Measurements from ENCODE around the gene NOD2.

Gene NOD2

GRCh38 chr16:50694206-50694605, 800 bp downstream of the NOD2 start:
- DNase-seq (ENCODE audit: low read depth) = no peak

GRCh38 chr16:50695017-50696000, 1.9 kb downstream of the NOD2 start:
- DNase-seq (ENCODE audit: low read depth) = no peak

DNA sequence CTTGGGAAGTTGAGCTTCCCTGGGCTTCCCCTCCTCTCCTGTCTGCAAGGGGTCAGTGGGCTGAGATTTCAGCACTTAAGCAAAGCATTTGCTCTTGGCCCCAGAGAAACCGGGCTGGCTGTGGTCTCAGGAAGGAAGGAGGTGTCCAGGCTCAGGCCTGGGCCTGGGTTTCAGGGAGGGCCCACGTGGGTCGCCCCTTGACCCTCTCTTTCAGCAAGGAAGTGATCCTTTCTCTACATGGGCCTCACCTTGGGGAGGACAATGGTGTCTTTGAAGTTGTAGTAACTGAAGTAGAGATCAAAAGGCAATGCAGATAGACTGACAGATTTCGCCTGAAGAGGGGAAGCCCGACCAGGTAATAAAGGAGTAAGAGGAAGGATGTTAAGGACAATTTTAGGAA, 2.7 kb downstream of the NOD2 start:
- no peak for DNase-seq (ENCODE audit: low read depth)

GRCh38 chr16:50696575-50697420, 3.4 kb downstream of the NOD2 start:
- no peak for DNase-seq (ENCODE audit: low read depth)

- DNase-seq (ENCODE audit: low read depth) = no peak
Measured at GRCh38 chr16:50697421-50697715, 4.0 kb downstream of the NOD2 start.

GRCh38 chr16:50697881-50698767, 4.7 kb downstream of the NOD2 start:
- no peak for DNase-seq (ENCODE audit: low read depth)

DNA sequence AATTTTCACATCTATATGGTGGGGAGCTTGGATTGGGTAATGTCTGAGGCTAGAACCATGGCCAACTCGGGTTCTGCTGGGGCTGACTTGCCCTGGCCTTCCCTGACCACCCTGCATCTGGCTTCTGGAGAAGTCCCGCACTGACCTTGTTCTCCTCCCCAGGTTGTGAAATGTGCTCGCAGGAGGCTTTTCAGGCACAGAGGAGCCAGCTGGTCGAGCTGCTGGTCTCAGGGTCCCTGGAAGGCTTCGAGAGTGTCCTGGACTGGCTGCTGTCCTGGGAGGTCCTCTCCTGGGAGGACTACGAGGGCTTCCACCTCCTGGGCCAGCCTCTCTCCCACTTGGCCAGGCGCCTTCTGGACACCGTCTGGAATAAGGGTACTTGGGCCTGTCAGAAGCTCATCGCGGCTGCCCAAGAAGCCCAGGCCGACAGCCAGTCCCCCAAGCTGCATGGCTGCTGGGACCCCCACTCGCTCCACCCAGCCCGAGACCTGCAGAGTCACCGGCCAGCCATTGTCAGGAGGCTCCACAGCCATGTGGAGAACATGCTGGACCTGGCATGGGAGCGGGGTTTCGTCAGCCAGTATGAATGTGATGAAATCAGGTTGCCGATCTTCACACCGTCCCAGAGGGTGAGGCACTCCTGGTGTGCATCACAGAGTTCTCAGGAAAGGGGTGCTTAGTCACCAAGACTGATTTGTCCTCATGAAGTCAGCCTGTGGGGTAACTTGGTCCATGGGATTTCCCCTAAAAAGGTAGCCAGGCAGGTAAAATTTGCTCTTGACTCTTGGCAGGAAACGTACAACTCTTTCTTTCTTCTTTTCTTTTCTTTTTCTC, 6.1 kb downstream of the NOD2 start:
- DNase-seq (ENCODE audit: low read depth) = no peak

- DNase-seq (ENCODE audit: low read depth) = no peak
Measured at GRCh38 chr16:50702725-50703124, 9.3 kb downstream of the NOD2 start.

GRCh38 chr16:50704245-50704644, 10.8 kb downstream of the NOD2 start:
- DNase-seq (ENCODE audit: low read depth) = no peak

GRCh38 chr16:50705436-50706110, 12.2 kb downstream of the NOD2 start:
- no peak for DNase-seq (ENCODE audit: low read depth)

- no peak for DNase-seq (ENCODE audit: low read depth)
Measured at GRCh38 chr16:50706250-50706649, 12.8 kb downstream of the NOD2 start.

DNA sequence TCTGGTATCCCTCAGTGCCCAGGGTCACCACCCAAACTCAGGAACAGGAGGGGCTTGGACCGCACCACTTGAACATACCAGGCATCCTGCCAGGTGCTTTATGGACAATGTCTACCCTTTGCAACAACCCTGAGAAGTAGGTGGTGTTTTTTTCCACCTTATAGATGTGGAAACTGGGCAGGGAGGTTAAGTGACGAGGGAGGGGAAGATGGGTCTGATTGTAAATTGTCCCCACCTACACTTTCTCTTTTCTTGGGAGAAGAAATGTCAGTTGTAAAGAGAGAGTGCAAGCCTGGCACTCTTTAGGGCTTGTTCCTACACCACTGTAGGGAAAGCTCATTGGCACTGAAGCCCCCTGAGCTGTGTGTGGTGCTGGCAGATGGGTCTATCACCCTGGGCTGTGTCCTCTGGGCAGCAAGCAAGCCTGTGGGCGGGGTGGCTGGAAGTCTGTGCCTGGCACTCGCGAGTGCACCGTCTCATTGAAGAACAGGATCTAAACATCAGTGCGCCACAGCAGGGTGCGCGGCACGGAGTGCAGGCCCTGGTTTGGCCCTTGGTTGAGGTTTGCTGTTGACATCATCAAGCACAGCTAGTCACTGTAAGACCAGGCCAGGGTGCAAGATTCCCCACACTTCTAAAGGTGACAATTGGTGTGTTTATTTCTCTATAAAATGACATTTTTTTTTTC, 15.1 kb downstream of the NOD2 start:
- no peak for DNase-seq (ENCODE audit: low read depth)

DNA sequence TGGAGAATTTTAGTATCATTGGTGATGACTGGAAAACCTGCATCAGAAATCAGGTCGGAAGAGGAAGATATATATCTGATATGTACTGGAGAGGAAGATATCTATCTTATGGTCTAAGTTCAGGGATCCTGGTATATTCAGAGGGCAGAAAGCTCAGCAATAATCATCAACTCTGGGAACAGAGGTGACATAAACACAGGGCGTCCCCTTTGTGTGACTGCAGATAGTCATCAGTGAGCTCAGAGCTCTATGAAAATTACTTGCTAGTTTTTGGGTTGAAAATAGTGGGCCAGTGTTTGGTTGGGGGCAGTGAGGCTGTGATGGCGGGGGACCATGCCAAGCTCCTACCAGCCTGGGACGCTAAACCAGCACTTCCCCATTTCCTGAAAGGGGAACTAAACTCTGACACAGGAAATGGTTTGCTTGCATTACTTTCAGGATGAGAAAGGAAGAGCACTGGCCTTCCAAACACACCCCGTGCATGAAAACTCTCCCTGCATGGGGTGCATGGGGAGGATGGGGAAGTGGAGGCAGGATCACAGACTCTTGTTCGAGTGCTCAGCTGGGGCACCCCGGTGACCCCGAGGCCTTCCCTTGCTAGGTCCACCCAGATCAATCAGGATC, 15.8 kb downstream of the NOD2 start:
- DNase-seq (ENCODE audit: low read depth) = no peak

DNA sequence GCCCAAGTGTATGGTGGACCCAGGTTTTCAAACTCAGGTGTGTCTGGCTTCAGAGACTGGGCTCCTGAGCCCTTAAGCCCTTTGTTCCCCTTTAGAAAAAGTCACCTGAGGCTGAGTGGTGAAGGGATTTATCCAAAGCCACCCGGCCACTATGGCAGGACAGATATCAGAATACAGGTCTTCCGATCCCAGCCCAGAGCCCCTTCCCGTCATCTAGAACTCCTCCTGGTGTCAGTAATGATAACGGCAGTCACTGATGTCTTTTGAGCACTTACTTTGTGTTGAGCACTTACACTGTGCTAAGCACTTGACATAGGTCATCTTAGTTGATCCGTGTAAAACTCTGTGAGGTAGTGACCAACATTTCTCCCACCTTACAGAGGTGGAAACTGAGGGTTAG, 16.6 kb downstream of the NOD2 start:
- DNase-seq (ENCODE audit: low read depth) = no peak

- DNase-seq (ENCODE audit: low read depth) = no peak
Measured at GRCh38 chr16:50711040-50711439, 17.6 kb downstream of the NOD2 start.

- no peak for DNase-seq (ENCODE audit: low read depth)
Measured at GRCh38 chr16:50711862-50712559, 18.6 kb downstream of the NOD2 start.

- DNase-seq (ENCODE audit: low read depth) = no peak
Measured at GRCh38 chr16:50712560-50712898, 19.1 kb downstream of the NOD2 start.

GRCh38 chr16:50712956-50713355, 19.6 kb downstream of the NOD2 start:
- DNase-seq (ENCODE audit: low read depth) = no peak

DNA sequence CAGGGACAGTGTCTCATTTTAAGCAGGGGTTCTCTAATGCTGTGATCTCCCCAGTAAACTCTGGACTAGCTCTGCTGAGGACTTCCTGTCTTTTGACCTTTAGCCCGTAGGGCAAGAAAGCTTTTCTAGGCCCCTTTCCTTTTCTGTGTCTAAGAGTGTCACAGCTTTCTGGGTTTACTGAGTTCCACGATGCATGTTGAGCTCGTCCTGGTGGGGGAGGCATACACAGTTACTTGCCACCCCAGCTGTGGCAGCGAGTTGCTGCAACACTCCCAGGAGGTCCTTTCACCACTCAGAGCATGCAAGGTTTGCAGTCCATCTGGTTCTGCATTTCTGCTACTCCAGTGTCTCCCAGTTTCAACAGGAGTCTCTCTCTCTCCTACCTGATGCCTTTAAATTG, 23.7 kb downstream of the NOD2 start:
- DNase-seq (ENCODE audit: low read depth) = no peak

Data from HS-27A (cell line).